SK-N-SH (cell line): ENCODE data around the gene SYT5.

ENCODE experiments used
- CTCF ChIP-seq: fragments of 200-600 bp; sonication (generic); IDR thresholded peaks from 2 replicates; pipeline ENCODE4 v1.6.1; 2017; ENCODE audit warnings: antibody characterized with exemption, mild to moderate bottlenecking, moderate library complexity
- EZH2phosphoT487 ChIP-seq: fragments of 200-600 bp; sonication (generic); IDR thresholded peaks from 2 replicates; pipeline ENCODE4 v1.6.1; 2017; ENCODE audit warnings: low read depth, mixed run types, mild to moderate bottlenecking, antibody characterized with exemption, moderate library complexity, borderline replicate concordance
- NRF1 ChIP-seq: IDR thresholded peaks from 2 replicates; pipeline ENCODE4 v1.6.1; 2012; ENCODE audit warnings: low read depth, mild to moderate bottlenecking, low read length
- RFX5 ChIP-seq: IDR thresholded peaks from 2 replicates; pipeline ENCODE4 v1.6.1; 2012; ENCODE audit warnings: mild to moderate bottlenecking, improper control_type of control experiment, low read length

DNA sequence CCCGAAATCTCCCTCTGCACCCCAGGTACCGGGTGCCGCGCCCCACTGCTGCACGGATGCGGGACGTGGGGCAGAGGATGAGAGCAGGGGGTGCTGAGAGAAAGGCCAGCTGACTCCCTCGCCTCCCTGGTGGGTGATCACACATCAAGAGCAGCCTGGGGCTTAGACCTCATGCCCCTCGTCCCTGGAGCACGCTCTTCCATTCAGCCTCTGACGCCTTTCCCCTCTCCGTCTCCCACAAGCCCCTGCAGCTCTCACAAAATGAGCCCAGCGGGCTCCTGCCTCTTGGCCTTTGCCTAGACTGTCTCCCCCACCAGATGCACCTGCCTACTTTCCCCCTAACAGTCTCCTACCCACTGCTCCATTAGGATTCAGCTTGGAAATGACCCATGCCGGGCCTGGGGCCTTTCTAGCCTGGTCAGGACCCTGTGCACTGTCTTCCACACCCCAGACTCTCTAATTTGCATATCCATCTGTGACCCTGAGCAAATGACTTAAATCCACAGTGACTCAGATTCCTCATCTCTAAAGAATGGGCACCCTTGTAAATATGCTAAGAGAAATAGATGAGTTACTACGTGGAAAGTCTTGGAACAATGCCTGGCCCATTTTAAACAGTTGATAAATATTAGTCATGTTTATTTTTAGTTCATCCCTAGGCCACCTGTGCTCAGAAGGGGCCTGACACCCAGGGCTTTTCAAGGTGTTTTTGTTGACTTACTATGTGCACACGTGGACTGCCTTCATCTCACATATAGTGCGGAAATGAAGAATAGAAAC lies 29.8 kb upstream of the SYT5 start:
- TF ChIP-seq EZH2phosphoT487, result no peak
- no peak for TF ChIP-seq RFX5
- no peak for TF ChIP-seq NRF1
- no peak for TF ChIP-seq CTCF
